SIG-M5 treated with dmso at 0.1 percent for 504 hours (cell line): ENCODE measurements around the gene VSNL1.

ENCODE experiments used
- DNase-seq: peaks from one replicate; lab custom pipeline; 2025; ENCODE audit not compliant: unreplicated experiment; lab: John Stamatoyannopoulos, UW

VSNL1 gene

DNA sequence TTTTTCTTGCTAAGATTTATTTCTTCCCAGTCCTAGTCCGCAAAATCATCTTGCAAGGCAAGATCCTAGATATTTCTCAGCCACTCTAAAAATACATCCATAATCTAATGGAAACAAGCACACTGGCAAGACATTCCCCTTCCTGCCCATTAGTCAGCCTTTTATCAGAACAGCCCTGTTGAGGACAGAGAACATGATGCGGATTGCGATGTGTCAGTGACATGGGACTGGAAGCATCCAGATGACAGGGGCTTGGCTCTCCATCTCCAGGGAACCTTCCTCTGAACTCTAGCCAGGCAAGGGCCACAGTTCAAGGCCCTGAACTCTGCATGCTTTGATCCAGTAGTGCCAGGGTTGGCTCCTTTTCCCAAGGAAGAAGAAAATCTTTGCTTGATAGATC, 70.0 kb downstream of the VSNL1 start:
- no peak for DNase-seq

DNA sequence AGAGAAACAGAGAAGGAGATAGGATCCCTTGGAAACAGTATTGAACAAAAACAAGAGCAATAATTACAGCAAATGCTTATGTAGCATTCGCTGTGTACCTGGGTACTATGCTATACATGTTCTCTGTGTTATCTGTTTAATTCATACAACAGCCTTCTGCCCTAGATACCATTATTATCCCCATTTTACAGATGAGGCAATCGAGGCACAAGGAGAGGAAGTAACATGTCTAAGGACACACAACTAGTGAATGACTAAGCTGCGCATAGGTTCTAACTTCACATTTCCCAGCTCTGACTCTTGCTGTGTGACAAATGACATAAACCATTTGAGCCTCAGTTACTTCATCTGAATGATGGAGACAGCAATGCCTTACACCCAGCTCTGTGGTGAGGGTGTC, 70.5 kb downstream of the VSNL1 start:
- no peak for DNase-seq

DNA sequence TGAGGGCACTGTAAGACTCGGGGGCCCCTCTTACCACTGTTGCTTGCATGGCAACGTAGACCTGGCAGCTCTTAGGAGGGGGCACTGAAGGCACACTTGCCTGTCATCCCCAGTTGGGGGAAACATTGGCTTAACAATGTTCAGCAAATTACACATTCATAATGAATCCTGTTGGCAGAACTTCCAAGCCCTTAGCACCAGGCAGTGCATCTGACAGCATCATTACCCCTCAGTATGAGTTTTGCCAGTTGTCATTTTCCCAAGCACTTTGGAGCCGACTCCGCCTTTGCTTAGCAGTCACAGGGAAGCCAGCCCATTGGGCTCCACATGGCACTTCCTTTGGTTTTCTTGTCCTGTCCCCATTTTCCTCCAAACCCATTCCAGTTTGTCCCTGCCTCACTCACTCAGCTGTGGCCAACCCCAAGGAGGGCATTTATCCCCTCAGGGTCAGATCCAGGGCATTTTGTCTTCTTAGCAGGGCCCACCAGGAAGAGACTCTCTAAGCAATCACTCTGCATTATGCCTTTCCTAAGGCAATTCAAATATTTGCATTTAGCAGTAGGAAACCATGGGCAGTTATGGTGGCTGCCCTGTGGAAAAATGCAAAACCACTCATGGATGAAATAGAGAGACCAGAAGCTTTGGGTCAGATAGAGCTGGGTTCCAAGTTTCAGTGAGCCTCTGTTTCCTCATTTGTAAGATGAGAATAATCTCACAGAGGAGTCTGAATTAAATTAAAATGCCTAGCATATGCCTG, 73.9 kb downstream of the VSNL1 start:
- no peak for DNase-seq

DNA sequence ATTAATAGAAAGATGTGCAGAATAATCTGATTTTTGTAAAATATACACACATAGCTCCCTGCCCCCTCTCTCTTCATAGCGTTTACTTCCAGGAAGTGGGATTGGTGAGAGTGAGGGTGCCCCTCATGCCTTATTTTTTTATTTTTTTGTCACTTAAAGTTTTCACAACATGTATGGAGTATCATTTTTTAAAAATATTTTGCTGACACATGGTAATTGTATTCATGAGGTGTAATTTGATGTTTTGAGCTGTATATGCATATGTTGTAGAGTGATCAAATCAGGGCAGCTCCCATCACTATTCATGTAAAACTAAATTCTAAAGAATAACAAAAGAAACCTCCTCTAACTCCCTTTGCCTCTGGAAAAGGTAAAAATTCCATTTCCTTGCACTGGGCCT, 74.7 kb downstream of the VSNL1 start:
- no peak for DNase-seq

DNA sequence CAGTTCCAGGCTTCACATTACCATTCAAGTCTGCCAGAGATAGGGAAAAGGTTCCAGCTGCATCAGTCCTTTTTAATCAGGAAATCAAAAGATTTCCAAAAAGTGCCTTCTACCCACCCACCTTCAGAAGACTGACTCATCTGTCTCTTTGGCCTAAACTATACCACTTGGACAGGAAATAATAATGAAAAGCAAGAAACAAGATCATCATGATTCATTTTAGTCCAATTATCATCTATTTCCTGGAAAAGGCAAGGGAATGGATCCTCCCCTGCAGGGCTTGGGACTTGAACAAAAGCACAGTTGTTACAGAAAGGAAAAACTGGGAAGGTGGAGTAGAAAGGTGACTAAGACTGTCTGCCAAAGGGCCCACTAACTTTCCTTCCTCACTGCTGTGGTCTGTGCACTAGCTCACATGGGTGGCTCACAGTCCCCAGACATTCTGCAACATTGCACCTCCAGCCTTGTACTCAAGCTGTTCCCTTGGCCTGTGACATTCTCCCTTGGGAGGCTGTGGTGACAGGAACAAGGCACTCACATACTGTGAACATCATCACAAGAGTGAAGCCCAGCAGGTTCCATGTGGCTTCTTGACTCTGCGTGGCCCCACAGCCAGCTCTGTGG, 75.3 kb downstream of the VSNL1 start:
- no peak for DNase-seq

DNA sequence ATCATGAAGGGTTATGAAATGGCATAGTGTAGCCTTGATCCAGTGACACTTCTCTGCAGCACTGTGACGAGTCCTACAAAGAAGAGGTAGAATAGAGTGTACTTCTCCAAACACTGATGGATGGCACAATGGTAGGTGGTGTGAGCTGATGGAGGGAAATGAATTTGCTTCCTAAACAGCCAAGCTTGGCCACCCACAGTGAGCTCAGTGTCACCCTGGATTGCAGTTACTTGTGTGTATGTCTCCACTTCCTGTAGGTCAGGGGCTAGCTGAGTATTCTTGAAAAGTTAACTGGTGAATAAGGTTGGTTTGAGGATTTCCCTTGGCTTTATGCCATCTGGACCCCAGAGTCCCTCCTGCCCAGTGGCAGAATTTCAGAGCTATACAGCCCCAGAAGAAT, 75.9 kb downstream of the VSNL1 start:
- DNase-seq: no peak

DNA sequence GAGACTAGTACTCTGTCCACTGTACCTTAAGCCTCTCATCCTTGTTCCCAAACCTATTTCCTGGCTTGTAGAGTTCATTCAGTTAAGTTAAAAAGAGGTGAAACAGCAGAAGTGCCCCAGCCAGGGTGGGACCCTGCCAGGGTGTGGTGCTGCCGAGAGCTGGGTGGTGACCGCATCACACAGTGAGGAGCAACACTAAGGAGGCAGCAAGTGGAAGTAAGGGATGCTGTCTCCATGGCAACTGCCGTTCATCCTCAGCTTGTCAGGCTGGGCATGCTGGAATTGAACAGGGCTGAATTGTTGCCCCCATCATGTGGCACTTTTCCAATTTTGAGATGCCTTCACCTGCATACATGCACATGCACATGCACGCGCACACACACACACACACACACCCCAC, 77.0 kb downstream of the VSNL1 start:
- DNase-seq: no peak

DNA sequence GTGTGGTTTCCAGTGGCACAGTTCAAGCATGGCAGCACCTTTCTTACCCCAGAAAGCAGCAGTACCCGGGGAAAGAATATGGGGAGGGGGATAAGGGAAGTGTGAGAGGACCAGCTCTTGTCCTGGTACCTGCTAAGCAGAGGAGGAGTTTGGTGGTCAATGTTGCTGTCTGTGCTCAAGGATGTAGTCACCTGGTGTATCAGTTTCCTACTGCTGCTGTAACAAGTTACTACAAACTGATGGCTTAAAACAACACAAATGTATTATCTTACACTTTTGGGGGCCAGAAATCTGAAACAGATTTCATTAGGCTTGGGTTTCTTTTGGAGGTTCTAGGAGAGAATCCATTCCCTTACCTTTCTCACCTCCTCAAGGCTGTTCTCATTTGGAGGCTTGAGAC, 77.5 kb downstream of the VSNL1 start:
- no peak for DNase-seq

DNA sequence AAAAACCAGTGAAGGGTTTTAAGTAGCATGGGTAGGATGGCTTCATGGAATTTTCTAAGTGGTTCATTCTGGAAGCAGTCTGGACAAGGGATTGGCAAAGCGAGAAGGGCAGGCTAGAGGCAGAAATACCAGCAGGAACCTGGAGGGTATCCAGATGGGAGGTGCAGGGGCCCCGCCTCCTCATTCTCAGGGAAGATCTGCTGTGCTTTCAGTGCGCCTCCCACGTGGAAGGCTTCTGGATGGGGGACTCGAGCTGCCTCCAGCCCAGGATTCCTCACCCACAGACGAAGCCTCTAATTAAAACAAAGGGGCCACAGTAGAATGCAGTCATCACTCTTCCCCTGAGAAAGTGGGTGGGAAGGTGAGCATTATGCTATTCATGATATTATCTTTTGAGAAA, 79.8 kb downstream of the VSNL1 start:
- no peak for DNase-seq

DNA sequence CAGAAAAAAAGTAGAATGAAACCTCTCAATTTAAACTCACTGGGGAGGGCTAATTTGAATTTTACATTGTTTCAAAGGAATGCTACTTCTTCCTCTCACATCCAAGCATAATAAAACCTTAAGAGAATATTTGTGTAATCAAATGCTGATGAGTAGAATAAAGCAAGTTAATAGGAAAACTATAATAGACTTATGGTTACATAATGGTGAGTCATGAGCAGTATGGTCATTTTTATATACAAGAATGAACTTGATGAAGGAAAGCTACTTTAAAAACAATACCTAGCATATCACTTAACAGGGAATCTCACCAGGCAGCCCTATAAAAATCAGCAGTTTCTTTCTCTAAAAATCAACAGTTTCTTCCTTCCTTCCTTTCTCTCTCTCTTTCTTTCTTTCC, 80.3 kb downstream of the VSNL1 start:
- DNase-seq: no peak

DNA sequence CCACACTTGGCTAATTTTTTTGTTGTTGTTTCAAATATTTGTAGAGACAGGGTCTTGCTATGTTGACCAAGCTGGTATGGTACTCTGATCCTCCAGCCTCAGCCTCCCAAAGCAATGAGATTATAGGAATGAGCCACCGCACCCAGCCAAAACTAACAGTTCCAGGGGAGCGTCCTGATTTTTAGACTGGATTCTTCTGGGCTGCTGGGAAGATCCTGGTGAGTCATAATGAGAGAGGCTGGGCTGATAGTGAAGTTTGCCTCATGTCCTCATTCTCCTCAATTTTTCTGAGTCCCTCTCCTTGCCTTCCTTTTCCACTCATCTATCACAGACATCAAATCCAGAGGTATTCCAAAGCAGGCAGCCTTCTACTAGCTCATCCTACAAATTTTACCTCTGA, 81.3 kb downstream of the VSNL1 start:
- DNase-seq: no peak

DNA sequence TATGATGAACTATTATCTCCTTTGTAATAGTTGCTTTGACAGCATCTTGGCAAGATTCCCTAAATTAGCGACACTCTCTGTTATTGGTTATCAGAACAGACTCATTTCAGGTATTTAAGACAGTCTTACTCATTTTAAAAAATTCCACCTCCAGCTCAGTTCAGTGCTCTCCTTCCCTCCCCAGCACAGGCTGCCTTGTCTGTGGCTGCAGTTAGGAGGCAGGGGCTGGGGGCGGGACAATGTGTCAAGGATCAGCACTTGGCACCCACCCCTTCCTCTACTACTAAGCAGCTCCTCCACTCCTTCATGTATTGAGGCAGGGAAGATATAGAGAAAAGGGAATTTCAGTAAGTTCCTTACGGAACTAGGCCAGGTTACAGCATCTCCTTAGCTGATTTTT, 85.0 kb downstream of the VSNL1 start:
- DNase-seq: no peak

DNA sequence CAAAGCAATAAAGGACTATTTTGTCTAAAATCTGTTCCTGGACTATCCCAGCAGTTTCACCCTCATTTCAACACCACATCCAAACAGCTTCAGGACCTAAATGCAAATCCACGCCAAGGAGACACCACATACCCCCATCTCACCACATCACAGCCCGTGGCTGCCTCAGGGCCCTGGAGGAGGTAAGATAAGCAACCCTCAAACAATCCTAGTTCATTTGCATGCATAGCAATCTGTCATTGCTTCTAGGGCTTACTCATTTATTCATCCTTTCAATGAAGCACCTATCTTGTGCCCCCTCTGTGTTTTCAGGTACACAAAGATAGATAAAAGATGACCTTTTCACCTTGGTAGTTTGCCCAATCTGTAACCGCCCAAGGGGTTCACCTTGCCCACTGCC, 86.5 kb downstream of the VSNL1 start:
- DNase-seq: no peak

DNA sequence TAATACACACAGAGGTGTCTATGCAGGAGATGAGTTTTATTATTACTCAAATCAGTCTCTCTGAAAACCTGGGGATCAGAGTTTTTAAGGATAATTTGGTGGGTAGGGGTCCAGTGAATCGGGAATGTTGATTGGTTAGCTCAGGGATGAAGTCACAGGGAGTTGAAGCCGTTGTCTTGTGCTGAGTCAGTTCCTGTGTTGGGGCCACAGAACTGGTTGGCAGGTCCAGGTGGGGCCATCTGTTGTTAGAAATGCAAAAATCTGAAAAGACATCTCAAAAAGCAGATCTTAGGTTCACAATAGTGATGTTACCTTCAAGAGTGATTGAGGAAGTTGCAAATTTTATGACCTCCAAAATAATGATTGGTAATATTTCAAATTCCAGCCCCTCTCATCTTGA, 86.9 kb downstream of the VSNL1 start:
- no peak for DNase-seq

DNA sequence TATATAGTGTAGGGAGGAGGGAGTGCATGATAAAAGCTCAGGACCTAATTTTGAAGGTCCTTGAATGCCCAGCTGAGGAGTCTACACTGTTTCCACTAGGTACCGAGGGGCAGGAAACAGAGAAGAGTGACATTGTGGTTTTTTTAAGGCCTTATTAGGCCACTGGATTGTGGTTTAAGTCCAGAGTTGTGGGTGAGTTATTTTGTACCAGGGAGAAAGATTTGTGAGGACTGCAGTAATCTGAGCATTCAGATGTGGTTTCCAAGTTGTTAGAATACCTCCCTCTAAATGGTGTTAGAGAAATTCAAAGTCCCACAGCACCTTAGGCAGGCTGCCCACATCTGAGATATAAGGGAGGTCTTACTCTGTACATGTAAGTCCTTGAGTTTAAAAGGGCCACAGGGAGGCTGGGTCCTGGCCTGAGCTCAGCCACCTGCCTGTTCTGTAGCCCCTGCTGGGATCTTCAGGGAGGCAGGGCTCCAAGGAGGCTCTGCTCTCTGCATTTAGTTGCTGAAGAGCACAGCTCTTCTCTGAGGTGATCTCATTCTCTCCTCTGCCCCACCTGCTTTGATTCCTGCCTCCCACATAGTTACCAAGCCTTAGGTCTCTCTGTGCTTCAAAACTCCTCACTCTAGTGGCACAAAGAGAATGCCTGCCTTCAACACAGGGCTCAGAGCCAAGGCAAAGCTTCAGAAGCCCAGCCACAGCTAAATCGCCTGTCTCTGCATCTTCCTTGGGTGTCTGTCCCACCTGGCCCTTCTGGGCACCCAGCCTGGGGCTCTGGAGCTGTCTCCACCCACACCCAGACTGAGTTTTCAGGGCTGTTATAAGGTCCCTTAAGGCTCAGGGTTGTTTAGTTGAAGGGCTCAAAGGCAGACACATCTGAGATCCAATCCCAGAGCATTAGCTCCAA, 88.1 kb downstream of the VSNL1 start:
- DNase-seq: no peak

DNA sequence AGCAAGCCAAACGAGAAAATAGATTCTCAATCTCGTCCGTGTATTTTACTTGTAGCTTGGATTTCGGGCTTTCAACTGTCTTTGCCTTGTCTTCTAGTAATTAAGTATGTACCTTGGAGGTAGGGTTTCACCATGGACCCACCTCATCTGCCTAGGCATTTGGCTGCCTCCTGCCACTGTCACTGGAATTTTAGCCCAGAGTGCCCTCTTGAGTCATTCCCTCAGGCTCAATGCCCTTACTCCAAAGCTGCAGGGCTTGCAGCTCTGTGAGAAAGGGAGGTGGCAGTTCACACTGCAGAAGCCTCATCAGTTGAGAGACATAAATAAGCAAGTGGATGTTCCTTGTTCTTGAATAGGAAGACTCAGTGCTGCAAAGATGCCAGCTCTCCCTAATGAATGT, 89.6 kb downstream of the VSNL1 start:
- DNase-seq: no peak

DNA sequence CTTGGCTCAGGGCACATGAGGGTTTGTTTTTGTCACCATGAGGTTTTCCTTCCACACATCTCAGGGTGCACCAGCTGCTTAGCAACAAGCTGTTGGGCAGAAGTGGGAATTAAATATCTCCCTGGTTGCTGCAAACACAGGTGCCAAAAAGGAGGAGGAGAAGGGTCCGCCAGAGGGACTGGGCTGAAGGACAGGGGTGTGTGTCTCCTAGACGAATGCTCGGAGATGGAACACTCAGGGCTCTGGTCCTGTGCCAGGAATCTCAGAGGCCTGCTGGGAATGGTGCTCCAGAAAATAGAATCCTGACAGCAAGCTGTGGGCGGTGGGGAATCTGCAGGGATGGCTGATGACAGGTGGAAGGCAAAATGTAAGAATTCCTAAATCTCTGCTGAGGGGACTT, 94.5 kb downstream of the VSNL1 start:
- no peak for DNase-seq

DNA sequence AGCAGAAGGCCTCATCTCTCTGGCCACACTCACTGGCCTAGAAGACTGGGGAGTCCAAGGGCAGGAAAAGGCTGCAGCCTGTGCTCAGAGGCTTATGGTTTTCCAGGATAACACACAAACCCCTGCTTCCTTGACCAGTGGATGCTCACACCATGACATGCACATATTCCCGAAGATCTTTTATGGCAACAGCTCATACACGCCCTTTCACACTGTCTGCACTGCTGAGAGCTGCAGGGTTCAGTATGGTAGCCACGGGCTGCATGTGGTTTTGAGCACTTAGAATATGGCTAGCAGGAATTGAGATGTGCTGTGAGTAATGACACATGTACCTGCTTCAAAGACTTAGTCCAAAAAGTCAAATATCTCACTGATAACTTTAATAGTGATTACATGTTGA, 95.8 kb downstream of the VSNL1 start:
- no peak for DNase-seq

DNA sequence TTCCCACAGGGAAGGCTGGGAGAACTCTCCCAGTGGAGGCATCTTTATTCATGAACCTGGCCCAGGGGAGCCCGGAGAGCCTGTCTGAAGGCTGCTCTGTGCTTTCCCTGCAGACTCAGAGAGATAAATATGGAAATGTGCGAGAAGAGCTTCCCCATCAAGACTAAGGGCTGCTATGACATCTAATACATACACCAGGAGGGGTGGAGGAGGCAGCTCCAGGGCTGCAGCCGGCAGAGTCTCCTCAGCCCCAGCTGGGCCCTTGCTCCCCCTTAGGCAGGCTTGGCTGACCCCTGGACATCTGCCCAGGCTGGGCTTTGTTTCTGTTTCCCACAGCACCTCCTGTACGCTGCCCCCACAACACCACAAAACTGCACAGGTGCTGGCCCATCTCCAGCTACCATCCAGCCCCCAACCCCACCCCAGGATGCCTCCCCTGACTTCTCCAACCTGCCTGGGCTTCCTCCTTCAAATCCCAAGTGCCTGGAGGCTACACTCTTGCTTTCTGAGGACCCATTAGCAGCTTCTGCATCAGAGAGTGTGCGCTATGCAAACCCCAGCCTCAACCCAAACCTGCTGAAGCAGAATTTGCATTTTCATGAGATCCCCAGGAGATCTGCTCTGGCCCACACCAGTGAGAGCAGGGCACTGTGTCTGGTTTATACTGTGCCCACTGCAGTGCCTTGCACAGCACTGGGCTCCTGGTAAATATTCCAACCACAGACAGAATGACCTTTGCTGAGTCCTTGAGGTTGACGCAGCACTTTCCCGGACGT, 96.8 kb downstream of the VSNL1 start:
- no peak for DNase-seq

DNA sequence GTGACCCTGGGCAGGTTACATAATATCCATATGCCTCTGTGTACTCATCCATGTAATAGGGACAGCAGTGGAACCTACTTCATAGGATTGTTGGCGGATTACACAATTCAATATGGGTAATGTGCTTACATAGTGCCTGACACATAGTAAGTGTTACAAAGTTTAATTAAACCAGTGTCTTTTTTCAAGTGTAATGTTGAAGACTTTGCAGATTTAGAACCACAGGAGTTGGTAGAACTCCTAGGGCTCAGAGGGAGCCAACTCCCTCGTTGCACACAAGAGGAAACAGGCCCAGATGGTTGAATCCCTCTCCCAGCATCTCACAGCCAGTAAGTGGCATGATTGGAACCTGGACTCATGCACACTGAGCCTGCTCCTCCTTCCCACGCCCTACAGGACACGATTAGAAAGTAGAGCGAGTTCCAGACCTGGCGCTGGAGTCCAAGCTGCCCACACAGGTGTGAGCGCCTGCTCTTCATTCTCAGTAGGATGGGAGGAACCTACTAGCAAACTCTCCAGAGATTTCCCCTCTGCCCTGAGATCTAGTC, 97.8 kb downstream of the VSNL1 start:
- DNase-seq: no peak

DNA sequence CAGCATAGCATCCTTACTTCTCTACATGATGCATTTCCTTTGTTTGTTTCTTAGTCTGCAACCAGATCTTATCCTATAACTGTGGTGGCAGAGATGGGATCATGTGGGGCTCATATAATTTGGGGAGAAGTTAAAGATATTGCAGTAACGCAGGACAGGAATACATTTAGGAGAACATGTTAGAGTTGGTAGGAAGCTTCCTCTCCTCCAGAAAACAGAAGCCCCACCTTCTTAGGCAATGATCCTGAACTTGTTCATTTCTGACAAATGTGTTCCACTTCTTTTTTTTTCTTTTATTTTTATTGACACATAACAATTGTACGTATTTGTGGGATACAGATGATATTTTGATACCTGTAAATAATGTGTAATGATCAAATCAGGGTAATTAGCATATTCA, 99.9 kb downstream of the VSNL1 start:
- no peak for DNase-seq
